Measurements from ENCODE around the gene ZFAND6. TPM values are rescaled to one million over a fixed set of nuclear protein-coding genes. Genes with fewer than 3 reads are reported as not detected.

ZFAND6 gene
- total and polyA plus RNA-seq, 4 donors = 47.6 to 102 (median 82.4) TPM

- no peak overlapping the region for H3K27ac ChIP-seq (ENCODE audit: low read depth in 1 of 2, low read length in 2 of 2)
- H3K36me3 ChIP-seq (ENCODE audit: control insufficient read depth in 4 of 4, insufficient read depth in 3 of 4, low read depth in 1 of 4, low read length in 3 of 4) = no peaks in the 10 kb centered on the region
- H3K4me3 ChIP-seq (ENCODE audit: low read depth in 1 of 3, low read length in 3 of 3) = no peak overlapping the region
- peak overlapping the region in 1 of 2 donors; percentile 53 for H3K9ac ChIP-seq (ENCODE audit: low read depth in 1 of 2, low read length in 2 of 2)
- TF ChIP-seq FOXA1 (IDR thresholded peaks at IDR 0.05) = no peak
- no peak for TF ChIP-seq SP1 (IDR thresholded peaks at IDR 0.05)
- no peak for TF ChIP-seq HNF4A (conservative IDR thresholded peaks at IDR 0.05)
- TF ChIP-seq RXRA (IDR thresholded peaks at IDR 0.05) = no peak
- TF ChIP-seq HNF4G (IDR thresholded peaks at IDR 0.05) = no peak
- no peak for TF ChIP-seq NR2F2 (IDR thresholded peaks at IDR 0.05)
- no peak for TF ChIP-seq ATF3 (IDR thresholded peaks at IDR 0.05)
- TF ChIP-seq RAD21 (IDR thresholded peaks at IDR 0.05) = no peak
- TF ChIP-seq, protein P1, sequence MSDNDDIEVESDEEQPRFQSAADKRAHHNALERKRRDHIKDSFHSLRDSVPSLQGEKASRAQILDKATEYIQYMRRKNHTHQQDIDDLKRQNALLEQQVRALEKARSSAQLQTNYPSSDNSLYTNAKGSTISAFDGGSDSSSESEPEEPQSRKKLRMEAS (IDR thresholded peaks at IDR 0.05) = no peak
- no peak for TF ChIP-seq YY1 (IDR thresholded peaks at IDR 0.05)
- TF ChIP-seq FOXA2 (IDR thresholded peaks at IDR 0.05) = no peak
- TF ChIP-seq, protein P2, sequence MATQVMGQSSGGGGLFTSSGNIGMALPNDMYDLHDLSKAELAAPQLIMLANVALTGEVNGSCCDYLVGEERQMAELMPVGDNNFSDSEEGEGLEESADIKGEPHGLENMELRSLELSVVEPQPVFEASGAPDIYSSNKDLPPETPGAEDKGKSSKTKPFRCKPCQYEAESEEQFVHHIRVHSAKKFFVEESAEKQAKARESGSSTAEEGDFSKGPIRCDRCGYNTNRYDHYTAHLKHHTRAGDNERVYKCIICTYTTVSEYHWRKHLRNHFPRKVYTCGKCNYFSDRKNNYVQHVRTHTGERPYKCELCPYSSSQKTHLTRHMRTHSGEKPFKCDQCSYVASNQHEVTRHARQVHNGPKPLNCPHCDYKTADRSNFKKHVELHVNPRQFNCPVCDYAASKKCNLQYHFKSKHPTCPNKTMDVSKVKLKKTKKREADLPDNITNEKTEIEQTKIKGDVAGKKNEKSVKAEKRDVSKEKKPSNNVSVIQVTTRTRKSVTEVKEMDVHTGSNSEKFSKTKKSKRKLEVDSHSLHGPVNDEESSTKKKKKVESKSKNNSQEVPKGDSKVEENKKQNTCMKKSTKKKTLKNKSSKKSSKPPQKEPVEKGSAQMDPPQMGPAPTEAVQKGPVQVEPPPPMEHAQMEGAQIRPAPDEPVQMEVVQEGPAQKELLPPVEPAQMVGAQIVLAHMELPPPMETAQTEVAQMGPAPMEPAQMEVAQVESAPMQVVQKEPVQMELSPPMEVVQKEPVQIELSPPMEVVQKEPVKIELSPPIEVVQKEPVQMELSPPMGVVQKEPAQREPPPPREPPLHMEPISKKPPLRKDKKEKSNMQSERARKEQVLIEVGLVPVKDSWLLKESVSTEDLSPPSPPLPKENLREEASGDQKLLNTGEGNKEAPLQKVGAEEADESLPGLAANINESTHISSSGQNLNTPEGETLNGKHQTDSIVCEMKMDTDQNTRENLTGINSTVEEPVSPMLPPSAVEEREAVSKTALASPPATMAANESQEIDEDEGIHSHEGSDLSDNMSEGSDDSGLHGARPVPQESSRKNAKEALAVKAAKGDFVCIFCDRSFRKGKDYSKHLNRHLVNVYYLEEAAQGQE (IDR thresholded peaks at IDR 0.05) = no peak
- TF ChIP-seq TAF1 (conservative IDR thresholded peaks at IDR 0.05) = no peak
- H3K9me3 ChIP-seq (ENCODE audit: control insufficient read depth in 4 of 4, low read length in 3 of 4) = no peaks in the 10 kb centered on the region
- H3K4me1 ChIP-seq (ENCODE audit: control insufficient read depth in 4 of 4, insufficient read depth in 4 of 4, low read length in 3 of 4) = peaks cover 3 to 73% (median 48%) of the 10 kb centered on the region in 4 donors
- H3K27me3 ChIP-seq (ENCODE audit: control insufficient read depth in 4 of 4, insufficient read depth in 4 of 4, low read length in 3 of 4) = no peaks in the 10 kb centered on the region
- WGBS = 30% methylated on average over 3 of the region's 3 CpGs
- DNase-seq (ENCODE audit: low spot score) = no peak
These were observed 13.7 kb downstream of the ZFAND6 start for GRCh38 chr15:80073197-80073596.

DNA sequence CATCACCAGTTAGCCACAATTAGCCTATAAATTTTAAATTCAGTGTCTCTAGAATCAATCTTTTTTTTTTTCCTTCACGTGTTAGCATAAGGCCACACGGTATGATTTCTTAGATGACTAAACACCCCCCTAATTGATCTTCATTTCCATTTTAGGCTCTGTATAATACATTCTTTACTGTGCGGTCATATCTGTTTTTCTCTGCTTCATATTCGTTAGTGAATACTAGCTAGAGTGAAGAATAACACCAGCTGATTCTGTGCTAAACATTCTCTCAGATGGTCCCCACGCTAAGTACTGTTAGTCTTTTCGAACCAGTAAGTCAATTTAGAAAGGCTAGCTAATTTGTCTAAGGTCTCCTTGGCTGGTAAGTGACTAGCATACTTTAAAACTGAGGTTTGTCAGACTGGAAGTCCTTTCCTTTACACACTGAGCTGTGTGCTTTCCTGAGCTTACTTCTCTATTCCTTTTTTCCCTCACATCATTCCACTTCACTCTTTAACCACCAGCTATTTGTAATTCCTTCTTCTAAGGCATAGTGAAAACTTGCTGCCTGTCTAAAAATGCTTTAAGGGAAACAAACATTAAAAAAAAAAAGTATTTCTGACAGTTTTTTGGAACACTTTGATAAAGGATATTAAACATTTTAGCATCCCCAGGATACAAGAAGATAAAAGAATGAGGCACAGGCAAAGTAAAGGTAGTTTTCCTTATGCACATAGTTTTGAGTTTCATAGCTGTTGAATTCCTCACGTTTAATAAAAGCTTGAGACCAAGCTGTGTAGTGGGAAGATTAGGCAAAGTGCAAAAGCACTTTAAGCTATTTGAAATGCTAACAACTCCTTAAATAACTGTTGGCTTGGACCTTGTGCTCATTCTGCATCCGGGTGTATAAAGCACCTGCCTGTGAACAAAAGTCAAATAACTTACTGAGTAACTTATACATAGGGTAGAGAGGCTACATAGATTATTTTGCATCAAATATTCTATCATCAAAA lies 17.1 kb downstream of the ZFAND6 start:
- WGBS = 56% methylated on average over 8 of the region's 8 CpGs
- Histone ChIP-seq H3K36me3 (ENCODE audit: control insufficient read depth in 4 of 4, insufficient read depth in 3 of 4, low read depth in 1 of 4, low read length in 3 of 4) (peaks cover 0 to 3% (median 0%) of the 10 kb centered on the region in 4 donors), H3K9ac (ENCODE audit: low read depth in 1 of 2, low read length in 2 of 2) (no peak overlapping the region), H3K4me1 (ENCODE audit: control insufficient read depth in 4 of 4, insufficient read depth in 4 of 4, low read length in 3 of 4) (peaks cover 0 to 64% (median 31%) of the 10 kb centered on the region in 4 donors), H3K27me3 (ENCODE audit: control insufficient read depth in 4 of 4, insufficient read depth in 4 of 4, low read length in 3 of 4) (no peaks in the 10 kb centered on the region), H3K4me3 (ENCODE audit: low read depth in 1 of 3, low read length in 3 of 3) (no peak overlapping the region), H3K9me3 (ENCODE audit: control insufficient read depth in 4 of 4, low read length in 3 of 4) (no peaks in the 10 kb centered on the region), H3K27ac (ENCODE audit: low read depth in 1 of 2, low read length in 2 of 2) (peak overlapping the region in 1 of 2 donors; percentile 22)
- no peak for DNase-seq (ENCODE audit: low spot score)
- TF ChIP-seq TAF1 (conservative IDR thresholded peaks at IDR 0.05) (no peak), RXRA (IDR thresholded peaks at IDR 0.05) (no peak), HNF4A (conservative IDR thresholded peaks at IDR 0.05) (peak in 1 of 2 donors; percentile 17), CTCF (IDR thresholded peaks at IDR 0.05; ENCODE audit: low read depth, low read length, missing input control) (no peak)

Measured in liver (tissue), 9 donors.